HG03575 (cell line): ENCODE results near the gene ALOX15B.

Source experiments
- ATAC-seq: cut with Tn5 transposase; IDR thresholded peaks from one replicate; pipeline ENCODE4 v1.9.1; 2021; ENCODE audit not compliant: unreplicated experiment, insufficient number of reproducible peaks, low FRiP score; ENCODE audit errors: extremely low read depth

ALOX15B gene

GRCh38 chr17:8031261-8031661 lies 7.6 kb upstream of the ALOX15B start:
- no peak for ATAC-seq

GRCh38 chr17:8031950-8032349 lies 6.9 kb upstream of the ALOX15B start:
- ATAC-seq = no peak

DNA sequence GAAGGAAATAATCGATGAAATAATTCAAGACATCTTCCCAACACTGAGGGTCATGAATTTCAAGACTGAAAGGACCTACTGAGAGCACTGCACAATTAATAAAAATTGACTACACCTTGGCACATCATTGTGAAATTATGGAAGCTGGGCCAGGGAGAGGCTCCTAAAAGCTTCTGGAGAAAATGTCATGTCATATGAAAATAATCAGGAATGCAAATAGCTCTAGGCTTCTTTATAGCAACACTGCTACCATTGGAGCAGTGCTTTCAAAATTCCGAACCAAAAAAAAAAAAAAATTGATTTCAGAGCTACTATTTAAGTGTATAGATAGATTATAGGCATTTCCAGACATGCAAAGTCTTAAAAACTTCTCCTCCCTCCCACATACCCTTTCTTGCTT lies 6.4 kb upstream of the ALOX15B start:
- no peak for ATAC-seq

DNA sequence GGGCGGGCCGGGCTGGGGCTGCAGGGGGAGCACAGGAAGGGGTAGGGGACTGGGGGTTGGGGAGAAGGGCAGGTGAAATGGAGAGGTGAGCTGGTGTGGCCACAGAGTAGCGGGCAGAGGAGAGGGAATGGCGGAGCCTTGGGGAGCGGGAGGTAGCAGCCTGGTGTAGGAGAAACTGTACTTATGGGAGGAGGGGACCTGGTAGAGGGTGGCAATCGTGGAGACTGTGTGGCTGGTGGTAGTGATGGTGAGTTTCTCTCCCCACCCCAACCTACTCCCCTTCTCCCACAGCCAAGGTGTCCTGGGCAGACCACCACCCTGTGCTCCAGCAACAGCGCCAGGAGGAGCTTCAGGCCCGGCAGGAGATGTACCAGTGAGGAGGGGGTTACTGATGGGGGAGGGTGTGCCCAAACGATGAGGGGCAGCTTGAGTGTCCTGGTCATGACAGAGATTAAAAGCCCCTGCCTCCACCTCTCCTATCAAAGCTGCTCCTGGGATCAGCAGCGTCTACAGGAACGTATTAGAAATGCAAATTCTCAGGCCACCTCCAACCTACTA lies 831 bp downstream of the ALOX15B start:
- ATAC-seq = no peak

GRCh38 chr17:8041249-8041928 lies 2.5 kb downstream of the ALOX15B start:
- no peak for ATAC-seq

- ATAC-seq = no peak
Observed at GRCh38 chr17:8041979-8042378, 3.1 kb downstream of the ALOX15B start.

DNA sequence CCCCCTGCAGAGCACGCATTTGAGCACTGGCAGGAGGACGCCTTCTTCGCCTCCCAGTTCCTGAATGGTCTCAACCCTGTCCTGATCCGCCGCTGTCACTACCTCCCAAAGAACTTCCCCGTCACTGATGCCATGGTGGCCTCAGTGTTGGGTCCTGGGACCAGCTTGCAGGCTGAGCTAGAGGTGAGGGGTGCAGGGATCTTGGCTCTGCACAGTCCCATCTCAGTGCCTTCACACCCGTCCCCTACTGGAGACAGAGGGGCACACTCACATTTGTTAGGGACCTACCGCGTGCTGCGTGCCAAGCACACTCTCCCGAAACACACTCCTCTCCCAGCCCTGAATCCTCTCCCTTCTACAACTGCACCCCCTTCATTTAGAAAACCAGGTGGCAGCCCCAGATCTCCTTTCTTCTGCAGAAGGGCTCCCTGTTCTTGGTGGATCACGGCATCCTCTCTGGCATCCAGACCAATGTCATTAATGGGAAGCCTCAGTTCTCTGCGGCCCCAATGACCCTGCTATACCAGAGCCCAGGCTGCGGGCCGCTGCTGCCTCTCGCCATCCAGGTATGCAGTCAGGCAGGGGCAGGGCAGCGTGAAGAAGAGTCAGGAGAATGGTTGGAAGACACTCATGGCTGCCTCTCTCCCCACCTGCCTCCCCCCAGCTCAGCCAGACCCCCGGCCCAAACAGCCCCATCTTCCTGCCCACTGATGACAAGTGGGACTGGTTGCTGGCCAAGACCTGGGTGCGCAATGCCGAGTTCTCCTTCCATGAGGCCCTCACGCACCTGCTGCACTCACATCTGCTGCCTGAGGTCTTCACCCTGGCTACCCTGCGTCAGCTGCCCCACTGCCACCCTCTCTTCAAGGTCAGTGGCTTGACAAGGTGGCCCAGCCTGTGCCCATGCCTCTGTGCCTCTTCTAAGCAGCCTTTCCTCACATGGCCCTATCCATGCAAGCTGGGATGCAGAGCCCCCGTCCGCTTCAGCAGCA lies 6.3 kb downstream of the ALOX15B start:
- no peak for ATAC-seq

GRCh38 chr17:8046306-8046928 lies 7.6 kb downstream of the ALOX15B start:
- ATAC-seq = no peak

DNA sequence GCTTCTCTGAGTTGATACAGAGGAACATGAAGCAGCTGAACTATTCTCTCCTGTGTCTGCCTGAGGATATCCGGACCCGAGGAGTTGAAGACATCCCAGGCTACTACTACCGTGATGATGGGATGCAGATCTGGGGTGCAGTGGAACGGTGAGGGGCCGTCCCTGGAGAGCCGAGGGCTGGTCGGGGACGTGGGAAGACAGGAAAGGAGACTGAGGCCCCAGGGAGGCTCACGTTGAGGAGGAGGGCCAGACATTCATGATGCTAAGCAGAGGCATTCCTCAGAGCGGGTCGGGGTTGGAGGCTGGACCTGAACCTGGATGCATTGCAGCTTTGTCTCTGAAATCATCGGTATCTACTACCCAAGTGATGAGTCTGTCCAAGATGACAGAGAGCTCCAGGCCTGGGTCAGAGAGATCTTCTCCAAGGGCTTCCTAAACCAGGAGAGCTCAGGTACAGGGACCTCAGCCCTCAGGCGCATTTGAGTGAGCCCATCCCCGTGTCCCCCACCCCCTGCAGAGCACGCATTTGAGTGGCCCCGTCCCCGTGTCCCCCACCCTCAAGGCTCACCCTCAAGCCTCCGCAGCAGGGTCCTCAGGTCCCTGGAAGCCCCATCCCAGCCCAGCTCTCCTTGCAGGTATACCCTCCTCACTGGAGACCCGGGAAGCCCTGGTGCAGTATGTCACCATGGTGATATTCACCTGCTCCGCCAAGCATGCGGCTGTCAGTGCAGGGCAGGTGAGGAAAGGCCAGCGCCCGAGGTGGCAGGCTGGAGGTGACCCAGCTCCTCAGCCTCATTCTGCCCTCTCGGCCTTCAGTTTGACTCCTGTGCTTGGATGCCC lies 8.3 kb downstream of the ALOX15B start:
- no peak for ATAC-seq

DNA sequence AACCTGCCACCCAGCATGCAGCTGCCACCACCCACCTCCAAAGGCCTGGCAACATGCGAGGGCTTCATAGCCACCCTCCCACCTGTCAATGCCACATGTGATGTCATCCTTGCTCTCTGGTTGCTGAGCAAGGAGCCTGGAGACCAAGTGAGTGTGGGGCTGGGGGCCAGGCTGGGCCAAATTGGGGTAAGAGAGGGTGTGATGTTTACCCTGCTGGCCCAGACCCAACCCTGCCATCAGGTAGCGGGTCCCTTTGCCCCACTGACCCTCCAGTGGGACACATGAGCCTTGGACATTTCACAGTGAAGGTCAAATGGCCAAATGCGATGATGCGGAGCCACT lies 8.9 kb downstream of the ALOX15B start:
- ATAC-seq = no peak

DNA sequence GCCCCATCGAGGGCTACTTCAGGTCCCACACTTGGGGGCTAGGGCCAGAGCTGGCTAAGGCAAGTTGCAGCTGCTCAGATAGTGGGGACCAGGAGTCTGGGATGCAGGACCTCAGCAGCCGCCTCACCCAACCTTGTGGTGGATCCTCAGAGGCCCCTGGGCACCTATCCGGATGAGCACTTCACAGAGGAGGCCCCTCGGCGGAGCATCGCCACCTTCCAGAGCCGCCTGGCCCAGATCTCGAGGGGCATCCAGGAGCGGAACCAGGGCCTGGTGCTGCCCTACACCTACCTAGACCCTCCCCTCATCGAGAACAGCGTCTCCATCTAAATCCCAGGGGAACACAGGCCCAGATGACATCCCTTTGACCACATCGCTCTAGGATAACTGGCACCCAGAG lies 9.4 kb downstream of the ALOX15B start:
- no peak for ATAC-seq

- no peak for ATAC-seq
Observed at GRCh38 chr17:8048736-8049135, 9.9 kb downstream of the ALOX15B start.

DNA sequence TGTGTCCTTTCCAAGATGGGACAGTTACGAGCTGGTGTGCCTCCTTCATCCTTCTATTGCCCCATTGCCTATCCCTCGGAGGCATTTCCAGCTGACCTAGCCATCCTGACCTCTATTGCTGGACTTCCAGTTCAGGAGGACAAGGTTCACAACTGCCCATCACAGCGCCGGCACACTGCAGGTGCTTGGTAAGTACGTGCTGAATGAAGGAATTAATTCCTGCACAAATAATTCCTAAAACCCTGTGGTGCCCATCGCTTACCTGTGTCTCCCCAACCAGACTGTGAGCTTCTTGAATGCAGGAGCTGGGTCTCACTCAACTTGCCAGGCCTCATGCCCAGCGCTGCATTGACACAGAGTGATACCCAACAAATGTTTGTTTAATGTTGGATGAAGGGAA lies 13.0 kb downstream of the ALOX15B start:
- no peak for ATAC-seq

- ATAC-seq = no peak
Observed at GRCh38 chr17:8052256-8053252, 13.7 kb downstream of the ALOX15B start.

- ATAC-seq = no peak
Observed at GRCh38 chr17:8053600-8053999, 14.7 kb downstream of the ALOX15B start.

DNA sequence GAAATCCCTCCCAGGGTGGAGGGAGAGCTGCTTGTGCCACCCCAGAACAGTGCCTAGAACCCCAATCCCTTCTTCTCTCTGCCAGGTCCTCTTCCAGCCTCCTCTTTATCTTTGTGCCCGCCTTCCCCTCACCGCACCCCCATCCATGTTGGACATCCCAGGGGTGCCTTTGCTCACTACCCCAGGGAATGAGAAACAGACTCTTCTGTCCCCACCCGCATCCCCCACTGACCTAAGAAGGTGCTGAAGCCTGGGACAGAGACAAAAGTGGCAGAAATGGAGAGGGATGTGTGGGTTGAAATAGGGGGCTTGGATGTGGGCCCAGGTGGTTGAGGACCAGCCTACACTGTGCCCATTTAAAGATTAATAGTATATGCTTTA lies 17.0 kb downstream of the ALOX15B start:
- ATAC-seq = no peak

- no peak for ATAC-seq
Observed at GRCh38 chr17:8056232-8056975, 17.5 kb downstream of the ALOX15B start.
